HG03558 (cell line): ENCODE data around the gene GARIN1A.
"Not testable (repeated sequence)": the region's sequence is repeated elsewhere in the genome, so short reads cannot be mapped to it uniquely, and the experiment has no call there.

ENCODE experiments used
- ATAC-seq: cut with Tn5 transposase; IDR thresholded peaks from one replicate; pipeline ENCODE4 v1.9.1; 2021; ENCODE audit warnings: moderate number of reproducible peaks; ENCODE audit not compliant: unreplicated experiment; ENCODE audit errors: extremely low read depth

Gene GARIN1A

GRCh38 chr7:128681794-128682537 is 9.9 kb downstream of the GARIN1A start:
- ATAC-seq, result no peak

- ATAC-seq, result not testable (repeated sequence)
Observed at GRCh38 chr7:128683270-128683669, 11.2 kb downstream of the GARIN1A start.

GRCh38 chr7:128683738-128684137 is 11.6 kb downstream of the GARIN1A start:
- ATAC-seq, result not testable (repeated sequence)

GRCh38 chr7:128687131-128687530 is 15.0 kb downstream of the GARIN1A start:
- ATAC-seq, result no peak

GRCh38 chr7:128688492-128688891 is 16.4 kb downstream of the GARIN1A start:
- ATAC-seq, result no peak

- ATAC-seq, result not testable (repeated sequence)
Observed at GRCh38 chr7:128689161-128689935, 17.3 kb downstream of the GARIN1A start.

- ATAC-seq, result no peak
Observed at GRCh38 chr7:128691227-128691626, 19.1 kb downstream of the GARIN1A start.

- no peak for ATAC-seq
Observed at GRCh38 chr7:128692623-128693270, 20.7 kb downstream of the GARIN1A start.

GRCh38 chr7:128693373-128694015 is 21.4 kb downstream of the GARIN1A start:
- ATAC-seq, result no peak

- no peak for ATAC-seq
Observed at GRCh38 chr7:128694738-128695137, 22.6 kb downstream of the GARIN1A start.

- no peak for ATAC-seq
Observed at GRCh38 chr7:128697302-128697905, 25.3 kb downstream of the GARIN1A start.

GRCh38 chr7:128699196-128699712 is 27.2 kb downstream of the GARIN1A start:
- no peak for ATAC-seq

GRCh38 chr7:128699895-128700294 is 27.8 kb downstream of the GARIN1A start:
- no peak for ATAC-seq

GRCh38 chr7:128701062-128701785 is 29.1 kb downstream of the GARIN1A start:
- no peak for ATAC-seq

GRCh38 chr7:128703609-128704241 is 31.6 kb downstream of the GARIN1A start:
- no peak for ATAC-seq

- no peak for ATAC-seq
Observed at GRCh38 chr7:128705891-128706333, 33.8 kb downstream of the GARIN1A start.

- ATAC-seq, result no peak
Observed at GRCh38 chr7:128707752-128708151, 35.7 kb downstream of the GARIN1A start.

- no peak for ATAC-seq
Observed at GRCh38 chr7:128708235-128708634, 36.1 kb downstream of the GARIN1A start.

- ATAC-seq, result no peak
Observed at GRCh38 chr7:128708824-128709223, 36.7 kb downstream of the GARIN1A start.
